SK-N-SH (cell line): ENCODE data around the gene ANKRD44. TPM values are rescaled to one million over a fixed set of nuclear protein-coding genes. Genes with fewer than 3 reads are reported as not detected.

Experiments used
- CTCF ChIA-PET: fragments of 300-600, 350-600 bp; formaldehyde crosslinking; extraction: SDS; loops from one replicate; lab custom pipeline; 2021; lab: Yijun Ruan, JAX
- POLR2A ChIA-PET: fragments of 350-600 bp; sonication (Branson Sonifier 250); formaldehyde crosslinking; extraction: SDS; loops from one replicate; lab custom pipeline; 2020; ENCODE audit warnings: antibody characterized with exemption, inconsistent platforms; lab: Yijun Ruan, JAX
- DNase-seq: peaks from one replicate; pipeline ENCODE4 v3.0.0; 2012
- H2AFZ ChIP-seq: fragments of 200-600 bp; sonication (generic); 2 replicates; pipeline ENCODE4 v1.8.1; 2016; ENCODE audit warnings: antibody characterized with exemption, mild to moderate bottlenecking, low read depth
- H3F3A ChIP-seq: fragments of 200-600 bp; sonication (generic); replicated peaks from 2 replicates; pipeline ENCODE3; 2016; ENCODE audit warnings: antibody characterized with exemption, mild to moderate bottlenecking; ENCODE audit not compliant: insufficient read depth
- H3K27ac ChIP-seq, 2 experiments: fragments of 200-500 bp in 1 of 2; fragments of 200-600 bp in 1 of 2; sonication (Bioruptor generic) in 1 of 2; sonication (generic), shearing (Covaris generic) in 1 of 2; 2 replicates each; pipeline versions ENCODE4 v1.5.1 to v1.6.1; 2014 to 2016; ENCODE audit warnings: low read depth in 2 of 2, inconsistent platforms in 1 of 2, low read length in 1 of 2, mild to moderate bottlenecking in 1 of 2, mixed read lengths in 1 of 2
- H3K27me3 ChIP-seq: fragments of 200-600 bp; sonication (generic), shearing (Covaris generic); 2 replicates; pipeline ENCODE4 v1.6.1; 2016; ENCODE audit warnings: mixed run types; ENCODE audit not compliant: insufficient read depth
- H3K36me3 ChIP-seq, 2 experiments: fragments of 200-500 bp in 1 of 2; fragments of 200-600 bp in 1 of 2; sonication (Bioruptor generic) in 1 of 2; sonication (generic) in 1 of 2; replicated peaks in 1 of 2; 2 replicates each; pipeline versions ENCODE3 to v1.5.1; 2014 to 2016; ENCODE audit warnings: low read length in 1 of 2, mild to moderate bottlenecking in 1 of 2; ENCODE audit not compliant: insufficient read depth in 2 of 2, control insufficient read depth in 1 of 2
- H3K4me1 ChIP-seq, 2 experiments: fragments of 200-500 bp in 1 of 2; fragments of 200-600 bp in 1 of 2; sonication (Bioruptor generic) in 1 of 2; sonication (generic), shearing (Covaris generic) in 1 of 2; 2 replicates each; pipeline versions ENCODE4 v1.5.1 to v1.6.1; 2014 to 2016; ENCODE audit warnings: low read depth in 1 of 2, low read length in 1 of 2, mixed run types in 1 of 2; ENCODE audit not compliant: insufficient read depth in 2 of 2, control insufficient read depth in 1 of 2
- H3K4me2 ChIP-seq: fragments of 200-600 bp; sonication (generic), shearing (Covaris generic); 2 replicates; pipeline ENCODE4 v1.6.1; 2017; ENCODE audit warnings: mixed run types
- H3K4me3 ChIP-seq, 2 experiments: fragments of 200-500 bp in 1 of 2; fragments of 200-600 bp in 1 of 2; sonication (Bioruptor generic) in 1 of 2; sonication (generic), shearing (Covaris generic) in 1 of 2; 2 replicates each; pipeline versions ENCODE4 v1.5.1 to v1.8.1; 2014 to 2016; ENCODE audit warnings: low read depth in 2 of 2, inconsistent platforms in 1 of 2, low read length in 1 of 2, mild to moderate bottlenecking in 1 of 2, mixed read lengths in 1 of 2, moderate library complexity in 1 of 2
- H3K79me2 ChIP-seq: fragments of 200-600 bp; sonication (generic); 2 replicates; pipeline ENCODE4 v1.8.1; 2017; ENCODE audit warnings: mild to moderate bottlenecking; ENCODE audit not compliant: insufficient read depth
- H3K9ac ChIP-seq: fragments of 200-600 bp; sonication (generic); 2 replicates; pipeline ENCODE4 v1.6.1; 2017; ENCODE audit warnings: mixed run types
- H3K9me2 ChIP-seq: fragments of 200-600 bp; sonication (generic); 2 replicates; pipeline ENCODE4 v1.6.1; 2017; ENCODE audit warnings: mixed run types
- H3K9me3 ChIP-seq: fragments of 200-600 bp; sonication (generic); 2 replicates; pipeline ENCODE4 v1.6.1; 2017; ENCODE audit warnings: mixed run types, mild to moderate bottlenecking, moderate library complexity
- H4K20me1 ChIP-seq: fragments of 200-600 bp; sonication (generic); 2 replicates; pipeline ENCODE4 v1.6.1; 2017; ENCODE audit warnings: mild to moderate bottlenecking, mixed run types; ENCODE audit not compliant: insufficient read depth
- ELF1 ChIP-seq: IDR thresholded peaks from 2 replicates; pipeline ENCODE4 v1.4.0; 2012
- EP300 ChIP-seq, 2 experiments: IDR thresholded peaks; 2 replicates each; pipeline versions ENCODE4 v1.4.0 to v1.6.1; 2012; ENCODE audit warnings: borderline replicate concordance in 1 of 2, low read depth in 1 of 2, low read length in 1 of 2
- FOSL2 ChIP-seq: IDR thresholded peaks from 2 replicates; pipeline ENCODE4 v1.4.0; 2012; ENCODE audit warnings: low read depth, mild to moderate bottlenecking, moderate library complexity, borderline replicate concordance
- FOXJ3 ChIP-seq: sonication (generic); formaldehyde crosslinking; IDR thresholded peaks from 2 replicates; pipeline ENCODE4 v1.5.1; 2020; ENCODE audit warnings: mild to moderate bottlenecking, missing genetic modification reagents
- FOXM1 ChIP-seq: IDR thresholded peaks from 2 replicates; pipeline ENCODE4 v1.4.0; 2012; ENCODE audit warnings: low read depth, mild to moderate bottlenecking
- GABPA ChIP-seq: IDR thresholded peaks from 2 replicates; pipeline ENCODE4 v1.4.0; 2012; ENCODE audit warnings: low read depth, mild to moderate bottlenecking
- IRF3 ChIP-seq: fragments of 150-350 bp; IDR thresholded peaks from 2 replicates; pipeline ENCODE4 v1.6.1; 2016; ENCODE audit warnings: mild to moderate bottlenecking, low read depth, low read length
- MAX ChIP-seq: IDR thresholded peaks from 2 replicates; pipeline ENCODE4 v1.4.0; 2012; ENCODE audit warnings: low read depth
- NFIC ChIP-seq: IDR thresholded peaks from 2 replicates; pipeline ENCODE4 v1.4.0; 2012; ENCODE audit warnings: borderline replicate concordance
- NRF1 ChIP-seq: IDR thresholded peaks from 2 replicates; pipeline ENCODE4 v1.6.1; 2012; ENCODE audit warnings: low read depth, mild to moderate bottlenecking, low read length
- PBX3 ChIP-seq: IDR thresholded peaks from 2 replicates; pipeline ENCODE4; 2012
- RAD21 ChIP-seq: IDR thresholded peaks from 2 replicates; pipeline ENCODE4 v1.6.1; 2012; ENCODE audit warnings: mild to moderate bottlenecking, low read length
- REST ChIP-seq: IDR thresholded peaks from 2 replicates; pipeline ENCODE4 v1.6.1; 2012; ENCODE audit warnings: mild to moderate bottlenecking, low read depth, low read length, moderate library complexity
- RXRA ChIP-seq: IDR thresholded peaks from 2 replicates; pipeline ENCODE4 v1.4.0; 2012; ENCODE audit warnings: low read depth, mild to moderate bottlenecking, borderline replicate concordance
- SMC3 ChIP-seq: IDR thresholded peaks from 2 replicates; pipeline ENCODE4 v1.6.1; 2012; ENCODE audit warnings: low read depth, low read length, improper control_type of control experiment
- TCF12 ChIP-seq: IDR thresholded peaks from 2 replicates; pipeline ENCODE4 v1.4.0; 2012
- TEAD4 ChIP-seq: IDR thresholded peaks from 2 replicates; pipeline ENCODE4 v1.4.0; 2012; ENCODE audit warnings: mild to moderate bottlenecking, borderline replicate concordance; ENCODE audit not compliant: insufficient read depth
- USF1 ChIP-seq: IDR thresholded peaks from 2 replicates; pipeline ENCODE4 v1.4.0; 2012; ENCODE audit warnings: low read depth, borderline replicate concordance
- USF2 ChIP-seq: fragments of 150-350 bp; IDR thresholded peaks from 2 replicates; pipeline ENCODE4 v1.6.1; 2017; ENCODE audit warnings: antibody characterized with exemption, low read length, low read depth, borderline replicate concordance
- ZBTB33 ChIP-seq: IDR thresholded peaks from 2 replicates; pipeline ENCODE4 v1.4.0; 2012; ENCODE audit warnings: low read depth, borderline replicate concordance
- WGBS: methylation state at CpG from one replicate; pipeline ENCODE4 v1.1.6; 2017; ENCODE audit warnings: low lambda C conversion rate; 5-methylcytosine and 5-hydroxymethylcytosine counted together
- polyA plus RNA-seq, 3 experiments: library from polyadenylated mRNA; depleted of rRNA; stranded (reverse); fragments of >200 nt; gene quantifications; 2 replicates each; pipeline ENCODE4 v1.2.3, GENCODE V29; 2012

Gene ANKRD44
- polyA plus RNA-seq, 1 of the 3 experiments (the other 2 are of a cell fraction): 12.5 TPM

GRCh38 chr2:197033222-197033621, 277.4 kb downstream of the ANKRD44 start:
- Histone ChIP-seq H3K27me3 (no peaks in the 10 kb centered on the region), H3K9ac (no peak overlapping the region), H3K4me1 (no peaks in the 10 kb centered on the region; a peak in 1 of 4 replicates), H4K20me1 (no peaks in the 10 kb centered on the region), H3K4me3 (no peak overlapping the region), H3F3A (no peaks in the 10 kb centered on the region), H3K9me2 (no peaks in the 10 kb centered on the region), H2AFZ (no peak overlapping the region), H3K79me2 (no peaks in the 10 kb centered on the region), H3K9me3 (no peaks in the 10 kb centered on the region), H3K27ac (no peak overlapping the region), H3K36me3 (peaks cover 0 to 2% of the 10 kb centered on the region in 2 experiments), H3K4me2 (no peak overlapping the region)
- 51% methylated on average over 2 of the region's 2 CpGs for WGBS
- ChIA-PET POLR2A (no interaction called here), CTCF (interaction anchor here (1.0 to 1.7 kb wide), 4 partner anchors 12 to 91 kb away, joined by 3 to 6 read pairs (median 4); no protein-coding TSS in a partner anchor)
- DNase-seq: no peak
- TF ChIP-seq ELF1 (no peak), RXRA (no peak), RAD21 (no peak), FOXM1 (no peak), GABPA (no peak), EP300 (IDR thresholded peaks at IDR 0.05; ENCODE audit: borderline replicate concordance in 1 of 2, low read depth in 1 of 2, low read length in 1 of 2) (no peak), MAX (no peak), ZBTB33 (no peak), IRF3 (no peak), REST (no peak), USF2 (no peak), PBX3 (no peak), TEAD4 (no peak), FOXJ3 (CRISPR knock-in tag) (no peak), NFIC (no peak), FOSL2 (no peak), NRF1 (no peak), TCF12 (no peak), USF1 (no peak), SMC3 (no peak)
